ENCODE results near the gene CNGB1.
A peak's percentile ranks its signal among the peaks of the same experiment; 100 is the strongest.

CNGB1 gene

GRCh38 chr16:57893559-57894389 is 77.2 kb downstream of the CNGB1 start:
- Histone ChIP-seq H3K9me3 (ENCODE audit: severe bottlenecking) (no peaks in the 10 kb centered on the region), H3K27ac (ENCODE audit: poor library complexity, severe bottlenecking) (peak overlapping the region; percentile 89), H3K36me3 (ENCODE audit: low read depth) (no peaks in the 10 kb centered on the region), H3K4me3 (ENCODE audit: severe bottlenecking) (no peak overlapping the region), H3K27me3 (ENCODE audit: insufficient read depth, poor library complexity, severe bottlenecking) (no peaks in the 10 kb centered on the region), H3K4me1 (ENCODE audit: insufficient read depth, poor library complexity, severe bottlenecking) (peaks cover 38% of the 10 kb centered on the region)
- DNase-seq (ENCODE audit: low spot score) (no peak), ATAC-seq (ENCODE audit: low read depth) (peak; percentile 84)
- no peak for TF ChIP-seq CTCF (IDR thresholded peaks at IDR 0.05; ENCODE audit: poor library complexity, severe bottlenecking)

- Histone ChIP-seq H3K27ac (ENCODE audit: poor library complexity, severe bottlenecking) (peak overlapping the region; percentile 89), H3K9me3 (ENCODE audit: severe bottlenecking) (no peaks in the 10 kb centered on the region)
- no peak for TF ChIP-seq CTCF (IDR thresholded peaks at IDR 0.05; ENCODE audit: poor library complexity, severe bottlenecking)
These were observed 77.7 kb downstream of the CNGB1 start for GRCh38 chr16:57893217-57893558.

DNA sequence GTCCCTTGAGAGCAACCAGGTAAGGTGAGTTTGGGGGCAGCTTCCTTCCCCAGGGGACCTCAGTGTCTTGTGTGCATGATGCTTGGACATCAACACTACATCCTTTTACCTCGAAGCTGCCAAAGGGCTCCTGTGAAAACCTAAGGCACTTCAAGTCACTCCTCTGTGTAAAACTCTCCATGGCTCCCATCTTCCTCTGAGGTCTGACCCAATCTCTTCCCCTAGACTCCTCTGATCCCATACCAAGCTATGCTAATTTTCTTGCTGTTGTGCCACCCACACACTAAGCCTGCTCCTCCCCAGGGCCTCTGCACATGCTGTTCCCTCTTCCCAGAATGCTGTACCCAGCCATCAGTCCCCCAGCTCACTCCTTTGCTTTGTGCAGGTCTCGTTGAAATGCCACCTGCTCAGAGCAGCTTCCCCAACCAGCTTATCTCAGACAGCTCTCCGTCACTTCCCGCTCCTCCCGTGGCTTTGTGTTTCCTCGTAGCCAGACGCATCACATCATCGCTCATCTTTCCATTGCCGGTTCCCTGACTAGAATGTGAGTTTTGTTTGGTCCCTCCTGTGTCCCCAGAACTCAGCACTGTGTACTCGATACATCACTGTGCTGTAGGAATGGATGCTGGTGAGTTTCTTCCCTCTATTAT is 78.4 kb downstream of the CNGB1 start:
- no peaks in the 10 kb centered on the region for H3K36me3 ChIP-seq (ENCODE audit: low read depth)
- H3K4me1 ChIP-seq (ENCODE audit: insufficient read depth, poor library complexity, severe bottlenecking), result peaks cover 36% of the 10 kb centered on the region
- peak overlapping the region; percentile 89 for H3K27ac ChIP-seq (ENCODE audit: poor library complexity, severe bottlenecking)
- TF ChIP-seq CTCF (IDR thresholded peaks at IDR 0.05; ENCODE audit: poor library complexity, severe bottlenecking), result no peak
- H3K27me3 ChIP-seq (ENCODE audit: insufficient read depth, poor library complexity, severe bottlenecking), result no peaks in the 10 kb centered on the region
- H3K4me3 ChIP-seq (ENCODE audit: severe bottlenecking), result no peak overlapping the region
- DNase-seq (ENCODE audit: low spot score) (no peak), ATAC-seq (ENCODE audit: low read depth) (no peak)
- no peaks in the 10 kb centered on the region for H3K9me3 ChIP-seq (ENCODE audit: severe bottlenecking)

More at GRCh38 chr16:57893217-57893558, 77.7 kb downstream of the CNGB1 start:
- H3K4me3 ChIP-seq (ENCODE audit: severe bottlenecking), result no peak overlapping the region
- DNase-seq (ENCODE audit: low spot score) (no peak), ATAC-seq (ENCODE audit: low read depth) (no peak)
- H3K4me1 ChIP-seq (ENCODE audit: insufficient read depth, poor library complexity, severe bottlenecking), result peaks cover 36% of the 10 kb centered on the region
- H3K27me3 ChIP-seq (ENCODE audit: insufficient read depth, poor library complexity, severe bottlenecking), result no peaks in the 10 kb centered on the region
- H3K36me3 ChIP-seq (ENCODE audit: low read depth), result no peaks in the 10 kb centered on the region

DNA sequence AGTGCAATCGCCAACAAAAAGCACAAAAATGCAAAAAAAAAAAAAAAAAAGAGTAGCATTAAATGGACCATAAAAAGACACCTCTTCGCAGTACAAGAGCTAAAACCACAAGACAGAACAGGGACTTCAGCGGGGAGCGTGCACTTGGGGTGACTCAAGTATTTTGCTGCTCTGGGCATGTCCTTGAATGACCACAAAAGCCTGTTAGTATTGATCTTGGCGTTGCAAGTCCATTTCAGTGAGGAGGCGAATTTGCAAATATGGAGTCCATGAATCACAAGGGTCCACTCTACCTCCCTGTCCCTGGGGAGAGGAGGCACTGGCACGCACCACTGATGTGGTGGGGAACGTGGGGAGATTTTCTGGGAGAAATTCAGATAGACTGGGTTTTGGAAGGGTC is 78.9 kb downstream of the CNGB1 start:
- no peak for TF ChIP-seq CTCF (IDR thresholded peaks at IDR 0.05; ENCODE audit: poor library complexity, severe bottlenecking)
- H3K27me3 ChIP-seq (ENCODE audit: insufficient read depth, poor library complexity, severe bottlenecking), result no peaks in the 10 kb centered on the region
- H3K27ac ChIP-seq (ENCODE audit: poor library complexity, severe bottlenecking), result peak overlapping the region; percentile 89
- no peaks in the 10 kb centered on the region for H3K9me3 ChIP-seq (ENCODE audit: severe bottlenecking)
- H3K4me3 ChIP-seq (ENCODE audit: severe bottlenecking), result no peak overlapping the region
- H3K36me3 ChIP-seq (ENCODE audit: low read depth), result no peaks in the 10 kb centered on the region
- peak; percentile 62 for ATAC-seq (ENCODE audit: low read depth)
- no peak for DNase-seq (ENCODE audit: low spot score)
- H3K4me1 ChIP-seq (ENCODE audit: insufficient read depth, poor library complexity, severe bottlenecking), result peaks cover 36% of the 10 kb centered on the region

DNA sequence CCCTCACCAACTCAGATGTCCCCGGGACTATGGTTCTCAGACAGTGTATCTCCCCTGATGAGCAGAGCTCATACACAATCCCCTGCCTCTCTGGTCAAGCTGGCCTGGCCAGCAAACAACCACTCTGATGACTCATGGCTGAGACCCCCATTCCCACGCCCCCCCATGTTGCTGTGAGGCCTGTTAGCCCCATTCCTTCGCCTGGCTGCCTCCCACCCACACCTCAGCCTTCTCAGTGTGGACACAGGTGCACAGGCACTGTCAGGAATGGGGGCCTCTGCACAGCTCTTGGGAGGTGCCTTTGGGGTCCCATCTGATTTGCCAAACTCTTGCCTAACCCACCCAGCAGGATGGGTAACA is 80.2 kb downstream of the CNGB1 start:
- Histone ChIP-seq H3K4me1 (ENCODE audit: insufficient read depth, poor library complexity, severe bottlenecking) (peaks cover 36% of the 10 kb centered on the region), H3K27me3 (ENCODE audit: insufficient read depth, poor library complexity, severe bottlenecking) (no peaks in the 10 kb centered on the region), H3K4me3 (ENCODE audit: severe bottlenecking) (no peak overlapping the region), H3K36me3 (ENCODE audit: low read depth) (no peaks in the 10 kb centered on the region), H3K27ac (ENCODE audit: poor library complexity, severe bottlenecking) (peak overlapping the region; percentile 89), H3K9me3 (ENCODE audit: severe bottlenecking) (no peaks in the 10 kb centered on the region)
- ATAC-seq (ENCODE audit: low read depth) (no peak), DNase-seq (ENCODE audit: low spot score) (no peak)
- TF ChIP-seq CTCF (IDR thresholded peaks at IDR 0.05; ENCODE audit: poor library complexity, severe bottlenecking), result no peak
